Naive thymus-derived CD8-positive, alpha-beta T cell (primary cell): ENCODE data around the gene SMARCE1. TPM values are rescaled to one million over a fixed set of nuclear protein-coding genes. Genes with fewer than 3 reads are reported as not detected.

Experiments
- ATAC-seq, 2 donors: fragments of 150-1000 bp; cut with Tn5 transposase in 1 of 2; sonication (Bioruptor Pico), chemical (Tn5 transposase) in 1 of 2; 1 replicate in 1 of 2; 2 replicates in 1 of 2; pipeline ENCODE4 v1.10.0; 2021; ENCODE audit warnings: mild to moderate bottlenecking in 2 of 2, moderate library complexity in 2 of 2
- POLR2A ChIA-PET: fragments of 350-600 bp; sonication (Branson Sonifier 250); formaldehyde crosslinking; loops from one replicate; lab custom pipeline; 2021; ENCODE audit warnings: antibody characterized with exemption; lab: Charles Lee
- DNase-seq, 10 donors: peaks; one replicate each; pipeline versions ENCODE4 v3.0.0 to v3.0.0-alpha.2; 2020 to 2022
- H3K27ac Mint-ChIP-seq, 10 donors: one replicate each; pipeline ENCODE4 v1.8.0; 2020 to 2022; ENCODE audit warnings: mild to moderate bottlenecking in 10 of 10, mixed read lengths in 10 of 10, moderate library complexity in 4 of 10, inconsistent platforms in 1 of 10
- H3K27me3 Mint-ChIP-seq, 5 donors: one replicate each; pipeline ENCODE4 v1.8.0; 2021 to 2022; ENCODE audit warnings: mixed read lengths in 5 of 5
- H3K36me3 Mint-ChIP-seq, 3 donors: one replicate each; pipeline ENCODE4 v1.8.0; 2020 to 2022; ENCODE audit warnings: mixed read lengths in 3 of 3, mild to moderate bottlenecking in 2 of 3, inconsistent platforms in 1 of 3
- H3K4me1 Mint-ChIP-seq, 4 donors: one replicate each; pipeline ENCODE4 v1.8.0; 2021 to 2022; ENCODE audit warnings: mixed read lengths in 4 of 4
- H3K4me3 Mint-ChIP-seq, 10 donors: one replicate each; pipeline ENCODE4 v1.8.0; 2020 to 2022; ENCODE audit warnings: mild to moderate bottlenecking in 10 of 10, mixed read lengths in 10 of 10, moderate library complexity in 6 of 10, inconsistent platforms in 1 of 10
- H3K9me3 Mint-ChIP-seq, 9 donors: one replicate each; pipeline ENCODE4 v1.8.0; 2020 to 2022; ENCODE audit warnings: mixed read lengths in 9 of 9, mild to moderate bottlenecking in 3 of 9, inconsistent platforms in 1 of 9, moderate library complexity in 1 of 9
- polyA plus RNA-seq, 3 donors: library from polyadenylated mRNA; unstranded; fragments of 300-500 nt; fragmentation: Illumina TruSeq; gene quantifications; one replicate each; pipeline ENCODE4 v1.2.3, GENCODE V29; 2021
- total RNA-seq, 8 experiments: library from RNA in 2 of 8; stranded (reverse) in 2 of 8; gene quantifications; one replicate each; pipeline ENCODE4 v1.2.3 and lab custom pipeline; 2021 to 2026

Gene SMARCE1
- total and polyA plus RNA-seq, 5 experiments from 2014 or later, result 97.5 to 229 (median 195) TPM

GRCh38 chr17:40606548-40607353 is 40.9 kb downstream of the SMARCE1 start:
- DNase-seq (peak in 2 of 10 donors; percentile 1 to 52), ATAC-seq (no peak)
- Mint-ChIP-seq H3K27me3 (no peaks in the 10 kb centered on the region), H3K36me3 (no peaks in the 10 kb centered on the region), H3K9me3 (no peaks in the 10 kb centered on the region), H3K27ac (peak overlapping the region; percentile 95 to 100 (median 100)), H3K4me3 (peak overlapping the region in 9 of 10 donors; percentile 71 to 90 (median 84)), H3K4me1 (peaks cover 44 to 99% (median 94%) of the 10 kb centered on the region in 4 donors)
- POLR2A ChIA-PET, result interaction anchor here (0.6 to 31.1 kb wide), 13 partner anchors 8 to 1705 kb away, joined by 3 to 2269 read pairs (median 7); partner anchors contain the start of gene CCR7

GRCh38 chr17:40605306-40605705 is 42.3 kb downstream of the SMARCE1 start:
- Mint-ChIP-seq H3K4me1 (peaks cover 41 to 99% (median 94%) of the 10 kb centered on the region in 4 donors), H3K27me3 (no peaks in the 10 kb centered on the region), H3K36me3 (no peaks in the 10 kb centered on the region), H3K9me3 (no peaks in the 10 kb centered on the region), H3K27ac (peak overlapping the region; percentile 95 to 100 (median 100)), H3K4me3 (peak overlapping the region; percentile 45 to 90 (median 75))
- POLR2A ChIA-PET, result interaction anchor here (0.6 to 31.1 kb wide), 12 partner anchors 8 to 296 kb away, joined by 3 to 2269 read pairs (median 9); partner anchors contain the start of gene CCR7
- DNase-seq, result peak; percentile 30 to 85 (median 71)
- ATAC-seq, result peak; percentile 23 to 28

GRCh38 chr17:40604327-40605080 is 43.1 kb downstream of the SMARCE1 start:
- POLR2A ChIA-PET, result interaction anchor here (0.9 to 31.1 kb wide), 15 partner anchors 7 to 497 kb away, joined by 3 to 2269 read pairs (median 8); partner anchors contain the start of genes CCR7 and SMARCE1
- Mint-ChIP-seq H3K27ac (peak overlapping the region; percentile 95 to 100 (median 100)), H3K27me3 (no peaks in the 10 kb centered on the region), H3K4me3 (peak overlapping the region; percentile 45 to 93 (median 78)), H3K36me3 (no peaks in the 10 kb centered on the region), H3K4me1 (peaks cover 38 to 99% (median 95%) of the 10 kb centered on the region in 4 donors), H3K9me3 (no peaks in the 10 kb centered on the region)
- DNase-seq (peak in 1 of 10 donors; percentile 63), ATAC-seq (no peak)

GRCh38 chr17:40602445-40603443 is 44.9 kb downstream of the SMARCE1 start:
- Mint-ChIP-seq H3K4me1 (peaks cover 40 to 99% (median 95%) of the 10 kb centered on the region in 4 donors), H3K4me3 (peak overlapping the region; percentile 71 to 93 (median 86)), H3K36me3 (peaks cover 0 to 2% (median 0%) of the 10 kb centered on the region in 3 donors), H3K27me3 (no peaks in the 10 kb centered on the region), H3K9me3 (no peaks in the 10 kb centered on the region), H3K27ac (peak overlapping the region; percentile 95 to 100 (median 100))
- ATAC-seq, result peak; percentile 53 to 56
- DNase-seq, result peak; percentile 44 to 93 (median 80)
- POLR2A ChIA-PET, result interaction anchor here (0.7 to 31.1 kb wide), 16 partner anchors 9 to 1086 kb away, joined by 3 to 2269 read pairs (median 10); partner anchors contain the start of genes CCR7 and EIF1

GRCh38 chr17:40600486-40601046 is 47.1 kb downstream of the SMARCE1 start:
- H3K4me3 Mint-ChIP-seq, result peak overlapping the region in 9 of 10 donors; percentile 32 to 90 (median 76)
- H3K27me3 Mint-ChIP-seq, result no peaks in the 10 kb centered on the region
- ATAC-seq, result no peak
- peaks cover 0 to 2% (median 0%) of the 10 kb centered on the region in 3 donors for H3K36me3 Mint-ChIP-seq
- peak in 1 of 10 donors; percentile 1 for DNase-seq
- peaks cover 0 to 2% (median 0%) of the 10 kb centered on the region in 9 donors for H3K9me3 Mint-ChIP-seq
- POLR2A ChIA-PET, result interaction anchor here (0.8 to 6.4 kb wide), 8 partner anchors 10 to 60 kb away, joined by 3 to 197 read pairs (median 6); partner anchors contain the start of gene CCR7
- peaks cover 51 to 99% (median 98%) of the 10 kb centered on the region in 4 donors for H3K4me1 Mint-ChIP-seq
- peak overlapping the region; percentile 95 to 100 (median 100) for H3K27ac Mint-ChIP-seq

GRCh38 chr17:40599468-40599763 is 48.2 kb downstream of the SMARCE1 start:
- no peak for DNase-seq

GRCh38 chr17:40598619-40599467 is 48.8 kb downstream of the SMARCE1 start:
- peak; percentile 28 to 67 for ATAC-seq
- peak; percentile 50 to 90 (median 83) for DNase-seq
- POLR2A ChIA-PET, result interaction anchor here (0.8 to 6.4 kb wide), 10 partner anchors 10 to 62 kb away, joined by 3 to 197 read pairs (median 18); partner anchors contain the start of gene CCR7
- peak overlapping the region; percentile 53 to 86 (median 77) for H3K4me3 Mint-ChIP-seq
- peaks cover 0 to 2% (median 0%) of the 10 kb centered on the region in 9 donors for H3K9me3 Mint-ChIP-seq
- peak overlapping the region; percentile 95 to 100 (median 100) for H3K27ac Mint-ChIP-seq
- H3K36me3 Mint-ChIP-seq, result peaks cover 0 to 2% (median 0%) of the 10 kb centered on the region in 3 donors
- no peaks in the 10 kb centered on the region for H3K27me3 Mint-ChIP-seq
- H3K4me1 Mint-ChIP-seq, result peaks cover 48 to 99% (median 97%) of the 10 kb centered on the region in 4 donors

More at GRCh38 chr17:40599468-40599763, 48.2 kb downstream of the SMARCE1 start:
- no peak for ATAC-seq
- POLR2A ChIA-PET, result interaction anchor here (0.8 to 6.4 kb wide), 11 partner anchors 9 to 47 kb away, joined by 3 to 197 read pairs (median 8); partner anchors contain the start of gene CCR7
- peaks cover 52 to 99% (median 97%) of the 10 kb centered on the region in 4 donors for H3K4me1 Mint-ChIP-seq
- peaks cover 0 to 2% (median 0%) of the 10 kb centered on the region in 3 donors for H3K36me3 Mint-ChIP-seq
- H3K9me3 Mint-ChIP-seq, result peaks cover 0 to 2% (median 0%) of the 10 kb centered on the region in 9 donors
- peak overlapping the region; percentile 53 to 86 (median 77) for H3K4me3 Mint-ChIP-seq
- H3K27ac Mint-ChIP-seq, result peak overlapping the region; percentile 95 to 100 (median 100)
- no peaks in the 10 kb centered on the region for H3K27me3 Mint-ChIP-seq

- Mint-ChIP-seq H3K4me1 (peaks cover 47 to 100% (median 97%) of the 10 kb centered on the region in 4 donors), H3K9me3 (peaks cover 0 to 2% (median 0%) of the 10 kb centered on the region in 9 donors), H3K27me3 (no peaks in the 10 kb centered on the region), H3K36me3 (peaks cover 0 to 2% (median 0%) of the 10 kb centered on the region in 3 donors), H3K4me3 (peak overlapping the region; percentile 53 to 86 (median 77)), H3K27ac (peak overlapping the region; percentile 95 to 100 (median 100))
- POLR2A ChIA-PET, result interaction anchor here (1.1 to 6.4 kb wide), 13 partner anchors 9 to 61 kb away, joined by 3 to 197 read pairs (median 12); partner anchors contain the start of gene CCR7
- DNase-seq, result no peak
- no peak for ATAC-seq
Observed at GRCh38 chr17:40598301-40598618, 49.4 kb downstream of the SMARCE1 start.

GRCh38 chr17:40597556-40598300 is 49.9 kb downstream of the SMARCE1 start:
- Mint-ChIP-seq H3K27me3 (no peaks in the 10 kb centered on the region), H3K36me3 (peaks cover 0 to 2% (median 0%) of the 10 kb centered on the region in 3 donors), H3K4me3 (peak overlapping the region; percentile 53 to 86 (median 77)), H3K4me1 (peaks cover 42 to 97% (median 93%) of the 10 kb centered on the region in 4 donors), H3K27ac (peak overlapping the region; percentile 95 to 100 (median 100)), H3K9me3 (peaks cover 0 to 2% (median 0%) of the 10 kb centered on the region in 9 donors)
- POLR2A ChIA-PET, result interaction anchor here (1.0 to 6.4 kb wide), 17 partner anchors 8 to 1091 kb away, joined by 3 to 197 read pairs (median 8); partner anchors contain the start of genes CCR7 and EIF1
- DNase-seq, result no peak
- ATAC-seq, result no peak
